ENCODE results near the gene ZNF292. TPM values are rescaled to one million over a fixed set of nuclear protein-coding genes. Genes with fewer than 3 reads are reported as not detected.

ZNF292 gene
- total and polyA plus RNA-seq, 10 of the 15 experiments (the other 5 are each of a cell fraction or from before 2014, with no cell fraction given): 11.1 to 57.6 (median 30.6) TPM

DNA sequence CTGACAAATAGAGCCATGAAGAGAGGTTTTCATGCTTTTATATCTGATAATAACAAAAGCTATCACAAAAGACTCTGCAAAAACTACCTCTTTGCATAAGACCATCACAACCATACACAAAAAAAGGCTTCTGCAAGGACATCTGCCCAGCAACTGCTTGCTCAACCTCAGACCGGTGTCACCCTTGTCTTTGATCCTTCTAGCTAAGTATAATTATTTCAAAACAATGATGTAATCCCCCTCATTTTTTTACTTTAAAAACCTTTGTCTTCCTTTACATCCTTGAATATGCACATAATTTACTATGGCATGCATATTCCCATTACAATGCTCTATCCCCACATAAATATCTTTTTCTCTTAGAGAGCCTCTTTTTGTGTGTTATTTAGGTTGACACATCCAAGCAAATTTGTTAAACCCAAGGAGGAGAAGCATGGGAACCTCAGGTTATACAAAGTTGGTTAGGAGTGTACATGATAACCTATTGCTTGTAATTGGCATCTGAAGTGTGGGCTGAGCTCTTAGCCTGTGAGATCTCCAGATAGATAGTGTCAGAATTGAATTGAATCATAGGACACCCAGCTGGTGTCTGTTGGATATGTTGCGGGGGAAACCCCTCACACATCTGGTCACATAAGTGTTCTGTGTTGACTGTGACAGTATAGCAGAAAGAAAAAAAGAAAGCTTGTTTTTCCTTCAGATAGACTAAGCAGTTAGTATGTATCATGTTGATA, 39.8 kb upstream of the ZNF292 start (continued):
- TF ChIP-seq SIX5 (IDR thresholded peaks at IDR 0.05; ENCODE audit: low read depth, low read length, severe bottlenecking) (no peak), IRF4 (IDR thresholded peaks at IDR 0.05; ENCODE audit: low read depth, low read length) (no peak), CHD4 (IDR thresholded peaks at IDR 0.05) (no peak), JUNB (IDR thresholded peaks at IDR 0.05) (peak; percentile 34)
- TF ChIP-seq, protein P1, sequence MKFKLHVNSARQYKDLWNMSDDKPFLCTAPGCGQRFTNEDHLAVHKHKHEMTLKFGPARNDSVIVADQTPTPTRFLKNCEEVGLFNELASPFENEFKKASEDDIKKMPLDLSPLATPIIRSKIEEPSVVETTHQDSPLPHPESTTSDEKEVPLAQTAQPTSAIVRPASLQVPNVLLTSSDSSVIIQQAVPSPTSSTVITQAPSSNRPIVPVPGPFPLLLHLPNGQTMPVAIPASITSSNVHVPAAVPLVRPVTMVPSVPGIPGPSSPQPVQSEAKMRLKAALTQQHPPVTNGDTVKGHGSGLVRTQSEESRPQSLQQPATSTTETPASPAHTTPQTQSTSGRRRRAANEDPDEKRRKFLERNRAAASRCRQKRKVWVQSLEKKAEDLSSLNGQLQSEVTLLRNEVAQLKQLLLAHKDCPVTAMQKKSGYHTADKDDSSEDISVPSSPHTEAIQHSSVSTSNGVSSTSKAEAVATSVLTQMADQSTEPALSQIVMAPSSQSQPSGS (IDR thresholded peaks at IDR 0.05; ENCODE audit: low read length): peak; percentile 60

DNA sequence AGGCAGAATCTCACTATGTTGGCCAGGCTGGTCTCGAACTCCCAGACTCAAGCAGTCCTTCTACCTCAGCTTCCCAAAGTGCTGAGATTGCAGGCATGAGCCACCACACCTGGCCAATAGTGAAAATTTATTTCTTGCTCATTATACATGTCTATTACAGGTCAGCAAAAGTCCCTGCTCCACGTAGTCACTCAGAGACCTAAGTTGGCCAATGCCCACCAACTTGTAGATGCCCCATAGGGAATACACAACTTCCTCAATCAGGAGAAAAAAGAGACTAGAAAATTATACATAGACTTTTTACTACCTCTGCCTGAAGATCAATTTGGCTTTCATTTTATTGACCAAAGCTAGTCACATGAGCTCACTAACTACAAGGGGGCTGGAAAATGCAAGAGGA, 38.4 kb upstream of the ZNF292 start:
- Histone ChIP-seq H3K27me3 (replicated peaks in 1 of 2; ENCODE audit: control insufficient read depth in 2 of 2, insufficient read depth in 2 of 2, low read length in 1 of 2) (no peaks in the 10 kb centered on the region), H3K4me3 (no peak overlapping the region), H3K9ac (ENCODE audit: control insufficient read depth, insufficient read depth, low read length) (no peak overlapping the region), H3K36me3 (ENCODE audit: control insufficient read depth in 2 of 2, insufficient read depth in 2 of 2, low read length in 1 of 2) (no peaks in the 10 kb centered on the region), H2AFZ (ENCODE audit: control insufficient read depth, low read depth, low read length) (no peak overlapping the region), H3K4me2 (ENCODE audit: control insufficient read depth, insufficient read depth) (no peak overlapping the region), H3K9me3 (replicated peaks; ENCODE audit: control insufficient read depth, insufficient read depth, low read length) (no peaks in the 10 kb centered on the region), H3K4me1 (ENCODE audit: control insufficient read depth, insufficient read depth, low read length) (no peaks in the 10 kb centered on the region), H4K20me1 (ENCODE audit: control insufficient read depth, insufficient read depth) (no peaks in the 10 kb centered on the region), H3K79me2 (ENCODE audit: control insufficient read depth, insufficient read depth, low read length) (no peaks in the 10 kb centered on the region), H3K27ac (ENCODE audit: control insufficient read depth, insufficient read depth) (no peak overlapping the region)
- no TSS peak for BruUV-seq (replicated peaks)
- POLR2A ChIA-PET: no interaction called here
- 50% methylated on average over 2 of the region's 2 CpGs for WGBS (ENCODE audit: insufficient coverage, insufficient replicate concordance, low lambda C conversion rate, missing lambda C conversion rate)
- in situ Hi-C loops (cut with MboI): no loop called here
- CTCF ChIA-PET: interaction anchor here (1.0 to 2.4 kb wide), 4 partner anchors 13 to 276 kb away, joined by 3 to 15 read pairs (median 6); no protein-coding TSS in a partner anchor
- ATAC-seq: peak; percentile 38; the same call in 2 of the 3 replicates
- SMC1A ChIA-PET (ENCODE audit: uncharacterized antibody, unreplicated experiment): interaction anchor here (0.8 to 2.2 kb wide), 4 partner anchors 10 to 71 kb away, joined by 3 to 8 read pairs (median 3); no protein-coding TSS in a partner anchor
- intact Hi-C loops (cut with micrococcal nuclease; ENCODE audit: unreplicated experiment): no loop called here
- FAIRE-seq: no peak
- no peak for DNase-seq (ENCODE audit: low read depth, low spot score)
- RAD21 ChIA-PET (ENCODE audit: unreplicated experiment): no interaction called here
- TF ChIP-seq, protein P2, sequence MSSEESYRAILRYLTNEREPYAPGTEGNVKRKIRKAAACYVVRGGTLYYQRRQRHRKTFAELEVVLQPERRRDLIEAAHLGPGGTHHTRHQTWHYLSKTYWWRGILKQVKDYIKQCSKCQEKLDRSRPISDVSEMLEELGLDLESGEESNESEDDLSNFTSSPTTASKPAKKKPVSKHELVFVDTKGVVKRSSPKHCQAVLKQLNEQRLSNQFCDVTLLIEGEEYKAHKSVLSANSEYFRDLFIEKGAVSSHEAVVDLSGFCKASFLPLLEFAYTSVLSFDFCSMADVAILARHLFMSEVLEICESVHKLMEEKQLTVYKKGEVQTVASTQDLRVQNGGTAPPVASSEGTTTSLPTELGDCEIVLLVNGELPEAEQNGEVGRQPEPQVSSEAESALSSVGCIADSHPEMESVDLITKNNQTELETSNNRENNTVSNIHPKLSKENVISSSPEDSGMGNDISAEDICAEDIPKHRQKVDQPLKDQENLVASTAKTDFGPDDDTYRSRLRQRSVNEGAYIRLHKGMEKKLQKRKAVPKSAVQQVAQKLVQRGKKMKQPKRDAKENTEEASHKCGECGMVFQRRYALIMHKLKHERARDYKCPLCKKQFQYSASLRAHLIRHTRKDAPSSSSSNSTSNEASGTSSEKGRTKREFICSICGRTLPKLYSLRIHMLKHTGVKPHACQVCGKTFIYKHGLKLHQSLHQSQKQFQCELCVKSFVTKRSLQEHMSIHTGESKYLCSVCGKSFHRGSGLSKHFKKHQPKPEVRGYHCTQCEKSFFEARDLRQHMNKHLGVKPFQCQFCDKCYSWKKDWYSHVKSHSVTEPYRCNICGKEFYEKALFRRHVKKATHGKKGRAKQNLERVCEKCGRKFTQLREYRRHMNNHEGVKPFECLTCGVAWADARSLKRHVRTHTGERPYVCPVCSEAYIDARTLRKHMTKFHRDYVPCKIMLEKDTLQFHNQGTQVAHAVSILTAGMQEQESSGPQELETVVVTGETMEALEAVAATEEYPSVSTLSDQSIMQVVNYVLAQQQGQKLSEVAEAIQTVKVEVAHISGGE (CRISPR knock-in tag; IDR thresholded peaks at IDR 0.05): no peak
- no peak for TF ChIP-seq NR2C2 (IDR thresholded peaks at IDR 0.05; ENCODE audit: borderline replicate concordance, control insufficient read depth, insufficient read length, low read depth)
- TF ChIP-seq IKZF2 (IDR thresholded peaks at IDR 0.05): no peak
- TF ChIP-seq, protein P3, sequence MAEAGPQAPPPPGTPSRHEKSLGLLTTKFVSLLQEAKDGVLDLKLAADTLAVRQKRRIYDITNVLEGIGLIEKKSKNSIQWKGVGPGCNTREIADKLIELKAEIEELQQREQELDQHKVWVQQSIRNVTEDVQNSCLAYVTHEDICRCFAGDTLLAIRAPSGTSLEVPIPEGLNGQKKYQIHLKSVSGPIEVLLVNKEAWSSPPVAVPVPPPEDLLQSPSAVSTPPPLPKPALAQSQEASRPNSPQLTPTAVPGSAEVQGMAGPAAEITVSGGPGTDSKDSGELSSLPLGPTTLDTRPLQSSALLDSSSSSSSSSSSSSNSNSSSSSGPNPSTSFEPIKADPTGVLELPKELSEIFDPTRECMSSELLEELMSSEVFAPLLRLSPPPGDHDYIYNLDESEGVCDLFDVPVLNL (IDR thresholded peaks at IDR 0.05; ENCODE audit: low read depth, low read length): no peak
- TF ChIP-seq, protein P4, sequence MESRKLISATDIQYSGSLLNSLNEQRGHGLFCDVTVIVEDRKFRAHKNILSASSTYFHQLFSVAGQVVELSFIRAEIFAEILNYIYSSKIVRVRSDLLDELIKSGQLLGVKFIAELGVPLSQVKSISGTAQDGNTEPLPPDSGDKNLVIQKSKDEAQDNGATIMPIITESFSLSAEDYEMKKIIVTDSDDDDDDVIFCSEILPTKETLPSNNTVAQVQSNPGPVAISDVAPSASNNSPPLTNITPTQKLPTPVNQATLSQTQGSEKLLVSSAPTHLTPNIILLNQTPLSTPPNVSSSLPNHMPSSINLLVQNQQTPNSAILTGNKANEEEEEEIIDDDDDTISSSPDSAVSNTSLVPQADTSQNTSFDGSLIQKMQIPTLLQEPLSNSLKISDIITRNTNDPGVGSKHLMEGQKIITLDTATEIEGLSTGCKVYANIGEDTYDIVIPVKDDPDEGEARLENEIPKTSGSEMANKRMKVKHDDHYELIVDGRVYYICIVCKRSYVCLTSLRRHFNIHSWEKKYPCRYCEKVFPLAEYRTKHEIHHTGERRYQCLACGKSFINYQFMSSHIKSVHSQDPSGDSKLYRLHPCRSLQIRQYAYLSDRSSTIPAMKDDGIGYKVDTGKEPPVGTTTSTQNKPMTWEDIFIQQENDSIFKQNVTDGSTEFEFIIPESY (IDR thresholded peaks at IDR 0.05): no peak
- no peak for TF ChIP-seq KAT2A (conservative IDR thresholded peaks at IDR 0.05; ENCODE audit: control insufficient read depth, low read depth, low read length)
- no peak for TF ChIP-seq PML (IDR thresholded peaks at IDR 0.05; ENCODE audit: low read length)
